AG04450 (cell line): Measurements from ENCODE around the gene RGS6. TPM values are rescaled to one million over a fixed set of nuclear protein-coding genes. Genes with fewer than 3 reads are reported as not detected.

Source experiments
- CTCF ChIA-PET: fragments of 300-600, 350-600 bp; formaldehyde crosslinking; extraction: SDS; loops from one replicate; lab custom pipeline; 2022; ENCODE audit warnings: antibody characterized with exemption, inconsistent platforms; lab: Charles Lee
- POLR2A ChIA-PET: fragments of 350-600 bp; formaldehyde crosslinking; extraction: SDS; loops from one replicate; lab custom pipeline; 2021; ENCODE audit warnings: antibody characterized with exemption, inconsistent platforms; lab: Yijun Ruan, JAX
- DNase-seq: peaks from one replicate; pipeline ENCODE4 v3.0.0-alpha.2; 2011; ENCODE audit warnings: low read depth, low spot score
- H3K27ac ChIP-seq: one replicate; pipeline ENCODE4 v1.5.1; 2012; ENCODE audit warnings: low read depth, low read length, control low read depth
- H3K27me3 ChIP-seq: one replicate; pipeline ENCODE4 v1.6.0; 2012; ENCODE audit warnings: low read length; ENCODE audit not compliant: control insufficient read depth, insufficient read depth
- H3K4me3 ChIP-seq: 2 replicates; pipeline ENCODE4 v1.5.1; 2011; ENCODE audit warnings: mild to moderate bottlenecking, low read depth, low read length, control low read depth
- H3K9me3 ChIP-seq: 2 replicates; pipeline ENCODE4 v1.5.1; 2012; ENCODE audit warnings: low read length; ENCODE audit not compliant: control insufficient read depth, insufficient read depth
- CTCF ChIP-seq: IDR thresholded peaks from 2 replicates; pipeline ENCODE4 v1.5.1; 2011; ENCODE audit warnings: low read depth, low read length, control low read depth, inconsistent platforms
- polyA plus RNA-seq: library from polyadenylated mRNA; depleted of rRNA; stranded (reverse); fragments of >200 nt; gene quantifications from 2 replicates; pipeline ENCODE4 v1.2.3, GENCODE V29; 2011

Gene RGS6
- polyA plus RNA-seq, 1 experiment: not detected

- Histone ChIP-seq H3K27ac (no peak overlapping the region), H3K27me3 (no peaks in the 10 kb centered on the region), H3K9me3 (no peaks in the 10 kb centered on the region), H3K4me3 (no peak overlapping the region)
- CTCF ChIA-PET: interaction anchor here (1.1 kb wide), 1 partner anchor 36 kb away, joined by 3 read pairs; no protein-coding TSS in a partner anchor
- no peak for TF ChIP-seq CTCF
- POLR2A ChIA-PET: no interaction called here
- no peak for DNase-seq
Measured at GRCh38 chr14:71891185-71891584, 41.0 kb upstream of the RGS6 start.

GRCh38 chr14:71891970-71892369 is 40.3 kb upstream of the RGS6 start:
- no peak for TF ChIP-seq CTCF
- ChIA-PET CTCF (interaction anchor here (1.1 kb wide), 1 partner anchor 36 kb away, joined by 3 read pairs; no protein-coding TSS in a partner anchor), POLR2A (no interaction called here)
- H3K27ac ChIP-seq: no peak overlapping the region
- no peaks in the 10 kb centered on the region for H3K27me3 ChIP-seq
- DNase-seq: no peak
- H3K4me3 ChIP-seq: no peak overlapping the region
- H3K9me3 ChIP-seq: no peaks in the 10 kb centered on the region

GRCh38 chr14:71905031-71905430 is 27.2 kb upstream of the RGS6 start:
- no peak overlapping the region for H3K4me3 ChIP-seq
- ChIA-PET POLR2A (interaction anchor here (0.6 kb wide), 1 partner anchor 1133 kb away, joined by 3 read pairs; no protein-coding TSS in a partner anchor), CTCF (interaction anchor here (0.6 kb wide), 1 partner anchor 9 kb away, joined by 3 read pairs; no protein-coding TSS in a partner anchor)
- H3K27me3 ChIP-seq: peaks cover 11% of the 10 kb centered on the region
- no peak for DNase-seq
- no peak overlapping the region for H3K27ac ChIP-seq
- TF ChIP-seq CTCF: no peak
- no peaks in the 10 kb centered on the region for H3K9me3 ChIP-seq

GRCh38 chr14:71905860-71906259 is 26.4 kb upstream of the RGS6 start:
- no peak overlapping the region for H3K4me3 ChIP-seq
- TF ChIP-seq CTCF: no peak
- no peaks in the 10 kb centered on the region for H3K9me3 ChIP-seq
- CTCF ChIA-PET: no interaction called here
- POLR2A ChIA-PET: no interaction called here
- no peak overlapping the region for H3K27ac ChIP-seq
- DNase-seq: no peak
- peaks cover 9% of the 10 kb centered on the region for H3K27me3 ChIP-seq

GRCh38 chr14:71907793-71908515 is 24.3 kb upstream of the RGS6 start:
- H3K27me3 ChIP-seq: peaks cover 9% of the 10 kb centered on the region
- ChIA-PET CTCF (no interaction called here), POLR2A (no interaction called here)
- no peaks in the 10 kb centered on the region for H3K9me3 ChIP-seq
- no peak overlapping the region for H3K4me3 ChIP-seq
- H3K27ac ChIP-seq: no peak overlapping the region
- DNase-seq: no peak
- no peak for TF ChIP-seq CTCF
